Aorta (tissue), 5 donors: ENCODE results near the gene PADI4. TPM values are rescaled to one million over a fixed set of nuclear protein-coding genes. Genes with fewer than 3 reads are reported as not detected.
A peak's percentile ranks its signal among the peaks of the same experiment; 100 is the strongest.
"Not testable (repeated sequence)": the region's sequence is repeated elsewhere in the genome, so short reads cannot be mapped to it uniquely, and the experiment has no call there.

Source experiments
- ATAC-seq: fragments of 200-7000 bp; cut with Tn5 transposase; one replicate; pipeline ENCODE4 v1.9.1; 2022; ENCODE audit warnings: moderate library complexity; ENCODE audit not compliant: low FRiP score
- DNase-seq, 2 donors: peaks; one replicate each; pipeline ENCODE4 v3.0.0-alpha.2; 2020
- H3K27ac ChIP-seq, 2 donors: one replicate each; pipeline ENCODE4 v1.5.1; 2013; ENCODE audit warnings: low read length in 2 of 2, mild to moderate bottlenecking in 2 of 2, moderate library complexity in 2 of 2, control low read depth in 1 of 2, inconsistent platforms in 1 of 2, low read depth in 1 of 2
- H3K27me3 ChIP-seq, 2 donors: one replicate each; pipeline ENCODE4 v1.6.1; 2013; ENCODE audit warnings: control low read depth in 1 of 2, low read length in 1 of 2, mild to moderate bottlenecking in 1 of 2, moderate library complexity in 1 of 2; ENCODE audit not compliant: insufficient read depth in 2 of 2, control insufficient read depth in 1 of 2
- H3K36me3 ChIP-seq, 2 donors: one replicate each; pipeline ENCODE4 v1.6.1; 2013; ENCODE audit warnings: control low read depth in 1 of 2, low read length in 1 of 2, mild to moderate bottlenecking in 1 of 2; ENCODE audit not compliant: insufficient read depth in 2 of 2, control insufficient read depth in 1 of 2
- H3K4me1 ChIP-seq, 2 donors: one replicate each; pipeline ENCODE4 v1.6.1; 2013; ENCODE audit warnings: low read length in 2 of 2, control low read depth in 1 of 2, mild to moderate bottlenecking in 1 of 2, moderate library complexity in 1 of 2; ENCODE audit not compliant: insufficient read depth in 2 of 2, control insufficient read depth in 1 of 2
- H3K4me3 ChIP-seq, 2 donors: one replicate each; pipeline ENCODE4 v1.5.1; 2013; ENCODE audit warnings: low read length in 2 of 2, control low read depth in 1 of 2, mild to moderate bottlenecking in 1 of 2
- H3K9me3 ChIP-seq: one replicate; pipeline ENCODE4 v1.6.1; 2013; ENCODE audit warnings: mild to moderate bottlenecking, low read length; ENCODE audit not compliant: control insufficient read depth
- WGBS, 2 donors: extraction: QIAGEN DNeasy Blood & Tissue Kit; methylation state at CpG; one replicate each; pipeline ENCODE4 v1.1.7; 2013; 5-methylcytosine and 5-hydroxymethylcytosine counted together
- intact Hi-C, 2 donors: fragments of 100-400 bp; cut with DNase I; formaldehyde crosslinking; loops; one replicate each; pipeline versions ENCODE4 v1.14.2 to v1.15.0; 2022
- polyA plus RNA-seq, 2 donors: library from polyadenylated mRNA; stranded (reverse); fragments of 200-250 nt; gene quantifications; one replicate each; pipeline ENCODE4 v1.2.3, GENCODE V29; 2013
- total RNA-seq, 2 donors: library from RNA; stranded (reverse); fragmentation: NEBNext Ultra II Directional; extraction: Animal tissue kit (Norgen Biotek cat#: 25700); gene quantifications; one replicate each; pipeline ENCODE4 v1.2.1, GENCODE V29; 2021
- donor health status: healthy with polysubstance abuse.
- donor health status: Bipolar disorder and iron deficiency.
- donor health status: DM: no; HTN: no; CAD: no.
- donor health status: DM: no; HTN: no; CAD: no.
- donor health status: DM: yes; HTN: yes; CAD: no.

The PADI4 gene
- total and polyA plus RNA-seq, 4 donors: 1.7 to 2.1 TPM; not detected in 2

DNA sequence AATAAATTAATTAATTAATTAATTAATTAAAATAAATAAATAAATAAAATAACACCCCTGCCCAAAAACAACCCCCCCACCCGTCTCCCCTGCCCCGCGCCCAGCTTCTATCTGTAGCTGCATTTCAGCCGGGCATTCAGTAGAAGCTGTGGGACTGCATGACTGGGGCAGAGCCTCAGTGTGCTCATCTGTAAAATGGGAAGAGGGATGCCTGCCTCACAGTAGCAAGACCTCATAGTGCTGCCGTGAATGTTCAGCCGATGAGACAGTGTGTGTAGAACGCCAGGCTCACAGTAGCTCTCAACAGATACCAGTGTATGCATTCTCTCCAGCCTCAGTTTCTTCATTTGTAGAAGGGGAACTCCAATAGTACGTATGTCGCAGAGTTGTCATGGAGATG lies 8.7 kb downstream of the PADI4 start:
- Histone ChIP-seq H3K9me3 (peaks cover 2% of the 10 kb centered on the region), H3K4me3 (no peak overlapping the region), H3K27ac (no peak overlapping the region), H3K4me1 (no peaks in the 10 kb centered on the region), H3K27me3 (no peaks in the 10 kb centered on the region), H3K36me3 (no peaks in the 10 kb centered on the region)
- WGBS, 2 donors: 82 to 83% methylated on average over 9 of the region's 9 CpGs
- intact Hi-C loops: no loop called here
- ATAC-seq: no peak
- no peak for DNase-seq

DNA sequence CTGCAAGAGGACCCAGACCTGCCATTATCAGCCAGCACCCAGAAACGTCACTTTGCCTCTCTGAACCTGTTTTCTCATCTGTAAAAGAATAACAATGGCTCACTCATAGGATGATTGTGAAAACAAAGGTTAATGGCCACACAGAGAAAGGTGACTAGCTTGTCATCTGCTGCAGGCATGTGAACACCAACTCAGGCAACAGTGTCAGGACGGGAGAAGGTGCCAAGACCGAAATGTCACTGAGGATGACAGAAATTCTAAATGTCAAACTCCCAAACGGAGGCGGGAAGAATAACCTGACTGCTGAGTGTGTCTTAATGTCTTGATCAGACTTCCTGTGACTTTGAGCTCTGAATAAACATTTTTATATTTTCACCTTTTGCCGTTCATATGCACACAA lies 10.3 kb downstream of the PADI4 start:
- no peak overlapping the region for H3K4me3 ChIP-seq
- no peak overlapping the region for H3K27ac ChIP-seq
- 40 to 42% methylated on average over 6 of the region's 6 CpGs for WGBS, 2 donors
- no peak for ATAC-seq
- intact Hi-C loops: no loop called here
- no peaks in the 10 kb centered on the region for H3K4me1 ChIP-seq
- H3K9me3 ChIP-seq: peaks cover 2% of the 10 kb centered on the region
- no peaks in the 10 kb centered on the region for H3K27me3 ChIP-seq
- H3K36me3 ChIP-seq: no peaks in the 10 kb centered on the region
- DNase-seq: no peak

DNA sequence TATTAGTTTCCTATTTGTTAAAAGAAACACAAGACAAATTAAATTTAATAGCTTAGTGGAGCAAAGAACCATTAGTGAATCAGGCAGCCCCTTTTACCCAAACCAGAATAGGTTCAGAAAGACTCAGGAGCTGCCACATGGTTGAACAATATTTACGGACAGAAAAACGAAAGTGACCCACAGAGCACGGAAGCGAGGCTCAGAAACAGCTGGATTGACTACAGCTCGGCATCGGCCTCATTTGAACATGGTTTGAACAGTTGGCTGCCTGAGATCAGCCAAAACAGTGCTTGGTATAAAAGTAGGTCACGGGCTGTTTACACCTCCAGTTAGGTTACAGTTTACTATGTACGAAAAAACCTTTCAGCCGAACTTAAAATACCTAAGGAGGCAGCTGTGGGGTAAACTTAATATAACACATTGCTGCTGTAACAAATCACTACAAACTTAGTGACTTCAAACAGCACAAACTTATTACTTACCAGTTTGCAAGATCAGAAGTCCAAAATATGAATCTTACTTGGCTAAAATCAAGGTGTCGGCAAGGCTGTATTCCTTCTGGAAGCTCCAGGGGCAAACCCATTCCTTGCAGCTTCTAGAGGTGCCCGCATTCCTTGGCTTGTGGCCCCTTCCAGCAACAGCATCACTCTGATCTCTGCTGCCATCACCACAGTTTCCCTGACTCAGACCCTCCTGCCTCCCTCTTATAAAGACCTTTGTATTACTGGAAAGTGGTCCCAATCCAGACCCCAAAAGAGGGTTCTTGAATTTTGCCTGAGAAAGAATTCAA lies 11.8 kb downstream of the PADI4 start:
- no peak for DNase-seq
- WGBS, 2 donors: 87 to 88% methylated on average over 11 of the region's 11 CpGs
- no peaks in the 10 kb centered on the region for H3K27me3 ChIP-seq
- no peak for ATAC-seq
- H3K4me1 ChIP-seq: no peaks in the 10 kb centered on the region
- no peaks in the 10 kb centered on the region for H3K36me3 ChIP-seq
- H3K4me3 ChIP-seq: no peak overlapping the region
- no peak overlapping the region for H3K27ac ChIP-seq
- peaks cover 2% of the 10 kb centered on the region for H3K9me3 ChIP-seq
- intact Hi-C loops: no loop called here

DNA sequence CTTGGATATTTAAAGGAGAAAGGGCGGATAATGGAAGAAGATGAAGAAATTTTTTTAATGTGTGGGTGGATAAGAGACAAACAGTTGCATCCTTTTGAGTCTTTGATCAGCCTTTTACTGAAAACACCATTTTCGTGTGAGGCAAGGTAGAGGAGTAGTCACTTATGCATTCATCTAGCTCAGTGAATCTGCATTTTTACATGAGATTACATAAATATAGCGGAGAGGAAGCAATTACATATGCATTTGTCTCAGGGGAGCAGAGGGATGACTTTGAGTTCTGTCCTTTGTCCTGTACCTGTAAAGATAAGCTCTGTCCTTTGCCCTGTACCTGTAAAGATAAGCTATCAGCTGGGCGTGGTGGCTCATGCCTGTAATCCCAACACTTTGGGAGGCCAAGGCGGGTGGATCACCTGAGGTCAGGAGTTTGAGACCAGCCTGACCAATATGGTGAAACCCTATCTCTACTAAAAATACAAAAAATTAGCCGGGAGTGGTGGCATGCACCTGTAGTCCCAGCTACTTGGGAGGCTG lies 13.9 kb downstream of the PADI4 start:
- DNase-seq, intact Hi-C loops, H3K4me1 ChIP-seq, H3K27ac ChIP-seq, H3K9me3 ChIP-seq, H3K36me3 ChIP-seq, H3K4me3 ChIP-seq, ATAC-seq, H3K27me3 ChIP-seq: not testable (repeated sequence)
- WGBS, 2 donors: 79 to 80% methylated on average over 6 of the region's 6 CpGs

DNA sequence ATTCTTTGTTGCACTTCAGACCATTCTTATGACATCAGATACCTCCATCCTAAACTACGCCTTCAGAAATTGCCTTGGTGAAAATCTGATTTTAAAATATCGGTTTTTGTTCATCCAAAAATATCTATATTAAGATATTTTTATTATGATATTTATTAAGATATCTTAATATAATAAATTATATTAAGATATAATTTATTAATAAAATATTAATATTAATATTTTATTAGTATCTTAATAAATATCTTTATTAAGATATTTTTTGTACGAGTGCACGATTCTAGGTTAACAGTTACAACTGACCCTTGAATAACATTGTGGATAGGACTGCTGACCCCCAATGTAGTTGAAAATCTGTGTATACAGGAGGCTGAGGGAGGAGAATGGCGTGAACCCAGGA lies 20.9 kb downstream of the PADI4 start:
- Histone ChIP-seq H3K36me3 (no peaks in the 10 kb centered on the region), H3K4me1 (no peaks in the 10 kb centered on the region), H3K27me3 (no peaks in the 10 kb centered on the region), H3K9me3 (peaks cover 3% of the 10 kb centered on the region), H3K4me3 (no peak overlapping the region), H3K27ac (no peak overlapping the region)
- DNase-seq: no peak
- no peak for ATAC-seq
- WGBS, 2 donors: 72 to 75% methylated on average over 5 of the region's 5 CpGs
- intact Hi-C loops: no loop called here

DNA sequence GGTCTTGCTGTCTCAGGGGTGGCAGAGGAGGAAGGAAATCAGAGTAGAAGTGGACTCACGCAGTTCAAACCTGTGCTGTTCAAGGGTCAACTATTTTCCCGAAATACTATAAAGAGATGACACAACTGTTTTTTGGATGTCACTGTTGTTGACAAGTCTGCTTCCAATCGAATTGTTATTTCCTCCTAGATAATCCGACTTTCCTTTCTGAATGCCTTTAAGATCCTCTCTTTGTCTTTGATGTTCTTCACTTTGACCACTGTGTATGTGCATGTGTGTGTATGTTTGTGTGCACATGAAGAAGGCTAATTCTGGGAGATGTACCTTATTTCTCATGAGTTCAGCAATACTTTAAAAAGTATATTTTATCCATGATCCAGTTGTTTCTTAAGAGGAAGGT lies 21.6 kb downstream of the PADI4 start:
- no peaks in the 10 kb centered on the region for H3K4me1 ChIP-seq
- DNase-seq (no peak), ATAC-seq (no peak)
- 79 to 86% methylated on average over 4 of the region's 4 CpGs for WGBS, 2 donors
- no peak overlapping the region for H3K4me3 ChIP-seq
- no peaks in the 10 kb centered on the region for H3K36me3 ChIP-seq
- no peak overlapping the region for H3K27ac ChIP-seq
- intact Hi-C loops: no loop called here
- no peaks in the 10 kb centered on the region for H3K27me3 ChIP-seq
- H3K9me3 ChIP-seq: peaks cover 3% of the 10 kb centered on the region

DNA sequence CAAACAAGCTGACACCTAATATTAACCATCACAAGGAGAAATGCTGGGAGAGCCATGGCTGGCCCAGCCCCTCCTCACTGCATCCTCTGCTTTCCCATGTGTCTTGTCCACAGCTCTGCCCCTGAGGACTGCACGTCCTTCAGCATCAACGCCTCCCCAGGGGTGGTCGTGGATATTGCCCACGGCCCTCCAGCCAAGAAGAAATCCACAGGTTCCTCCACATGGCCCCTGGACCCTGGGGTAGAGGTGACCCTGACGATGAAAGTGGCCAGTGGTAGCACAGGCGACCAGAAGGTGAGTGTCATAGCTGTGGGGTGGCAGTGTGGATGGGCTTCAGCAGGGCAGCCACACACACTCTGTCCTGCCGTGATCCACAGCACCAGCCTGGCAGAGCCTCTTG lies 22.9 kb downstream of the PADI4 start:
- DNase-seq: peak in 1 of 2 donors; percentile 38
- intact Hi-C loops: no loop called here
- WGBS, 2 donors: 64 to 68% methylated on average over 7 of the region's 7 CpGs

DNA sequence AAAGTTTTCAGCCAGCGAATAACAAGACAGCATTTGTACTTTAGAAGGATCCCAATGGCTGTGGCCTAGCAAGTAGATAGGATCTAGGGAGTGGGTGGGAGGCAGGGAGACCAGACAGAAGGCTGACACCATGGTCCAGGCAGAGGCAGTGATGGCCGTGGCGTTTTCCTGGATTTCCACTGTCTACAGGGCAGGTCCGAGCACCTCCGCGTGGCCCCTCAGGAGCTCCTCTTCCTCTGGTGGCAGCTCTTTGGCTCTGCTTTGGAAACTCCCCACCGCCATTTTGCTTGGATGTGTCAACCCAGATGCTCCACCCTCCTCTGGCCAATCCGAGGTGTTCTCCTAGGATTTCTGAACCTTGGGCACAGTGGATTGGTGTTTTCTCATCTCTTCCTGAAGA lies 25.1 kb downstream of the PADI4 start:
- Histone ChIP-seq H3K4me3 (no peak overlapping the region), H3K27ac (no peak overlapping the region), H3K9me3 (peaks cover 3% of the 10 kb centered on the region), H3K4me1 (no peaks in the 10 kb centered on the region), H3K27me3 (no peaks in the 10 kb centered on the region), H3K36me3 (no peaks in the 10 kb centered on the region)
- intact Hi-C loops: no loop called here
- ATAC-seq (no peak), DNase-seq (peak in 1 of 2 donors; percentile 54)
- 93 to 94% methylated on average over 8 of the region's 8 CpGs for WGBS, 2 donors

More for the DNA sequence above, 22.9 kb downstream of the PADI4 start:
- Histone ChIP-seq H3K4me3 (no peak overlapping the region), H3K4me1 (no peaks in the 10 kb centered on the region), H3K27ac (no peak overlapping the region), H3K9me3 (peaks cover 3% of the 10 kb centered on the region), H3K36me3 (no peaks in the 10 kb centered on the region), H3K27me3 (no peaks in the 10 kb centered on the region)
- ATAC-seq: no peak
